ENCODE data around the gene ZBTB11. TPM values are rescaled to one million over a fixed set of nuclear protein-coding genes. Genes with fewer than 3 reads are reported as not detected.
"Not testable (repeated sequence)": the region's sequence is repeated elsewhere in the genome, so short reads cannot be mapped to it uniquely, and the experiment has no call there.

Gene ZBTB11
- total RNA-seq, 3 donors from 2014 or later (not counting 1 experiment from before 2014, with no cell fraction given) = 72.0 to 90.9 (median 83.5) TPM

- ATAC-seq (no peak), DNase-seq (no peak)
- no peaks in the 10 kb centered on the region for H3K9me3 Mint-ChIP-seq
- TF ChIP-seq CTCF (IDR thresholded peaks at IDR 0.05) = no peak
- H3K4me1 Mint-ChIP-seq = no peaks in the 10 kb centered on the region
- no peak overlapping the region for H3K27ac Mint-ChIP-seq
- intact Hi-C loops (cut with micrococcal nuclease) = no loop called here
- Histone ChIP-seq H3K9me3 (ENCODE audit: control insufficient read depth, insufficient read depth, low read length) (no peaks in the 10 kb centered on the region), H3K4me3 (ENCODE audit: low read length) (no peak overlapping the region), H3K36me3 (ENCODE audit: control insufficient read depth, insufficient read depth, low read length) (no peaks in the 10 kb centered on the region), H3K27me3 (ENCODE audit: control insufficient read depth, insufficient read depth, low read length) (no peaks in the 10 kb centered on the region), H3K4me1 (ENCODE audit: control insufficient read depth, insufficient read depth, low read length) (no peaks in the 10 kb centered on the region), H3K27ac (ENCODE audit: low read length) (no peak overlapping the region)
- H3K27me3 Mint-ChIP-seq (ENCODE audit: low read depth in 2 of 2) = no peaks in the 10 kb centered on the region
- no peak overlapping the region for H3K4me3 Mint-ChIP-seq
- no peaks in the 10 kb centered on the region for H3K36me3 Mint-ChIP-seq
- 100% methylated on average over 1 of the region's 2 CpGs for WGBS (ENCODE audit: insufficient coverage)
These were observed 65.9 kb downstream of the ZBTB11 start for GRCh38 chr3:101611023-101611422.

GRCh38 chr3:101605398-101605797, 71.5 kb downstream of the ZBTB11 start:
- H3K4me1 Mint-ChIP-seq; ATAC-seq; DNase-seq; H3K27me3 Mint-ChIP-seq (ENCODE audit: low read depth in 2 of 2); H3K4me3 Mint-ChIP-seq; H3K27ac Mint-ChIP-seq; intact Hi-C loops (cut with micrococcal nuclease); H3K9me3 Mint-ChIP-seq; H3K9me3 ChIP-seq (ENCODE audit: control insufficient read depth, insufficient read depth, low read length); H3K36me3 ChIP-seq (ENCODE audit: control insufficient read depth, insufficient read depth, low read length); H3K27ac ChIP-seq (ENCODE audit: low read length); H3K27me3 ChIP-seq (ENCODE audit: control insufficient read depth, insufficient read depth, low read length); H3K4me3 ChIP-seq (ENCODE audit: low read length); H3K36me3 Mint-ChIP-seq; H3K4me1 ChIP-seq (ENCODE audit: control insufficient read depth, insufficient read depth, low read length): not testable (repeated sequence)
- 79% methylated on average over 10 of the region's 10 CpGs for WGBS (ENCODE audit: insufficient coverage)

DNA sequence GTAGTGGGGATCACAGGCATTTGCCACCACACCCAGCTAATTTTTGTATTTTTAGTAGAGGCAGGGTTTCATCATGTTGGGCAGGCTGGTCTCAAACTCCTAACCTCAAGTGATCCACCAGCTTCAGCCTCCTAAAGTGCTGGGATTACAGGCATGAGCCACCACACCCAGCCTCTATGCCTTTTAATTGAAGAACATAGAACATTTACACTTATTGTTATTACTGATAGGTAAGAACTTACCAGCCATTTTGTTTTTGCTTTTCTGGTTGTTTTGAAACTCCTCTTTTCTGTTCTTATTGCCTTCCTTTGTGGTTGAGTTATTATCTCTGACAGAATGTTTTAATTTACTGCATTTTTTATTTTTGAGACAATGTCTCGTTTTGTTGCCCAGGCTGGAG, 73.7 kb downstream of the ZBTB11 start:
- intact Hi-C loops (cut with micrococcal nuclease) = no loop called here
- WGBS (ENCODE audit: insufficient coverage) = 93% methylated on average over 1 of the region's 1 CpG

DNA sequence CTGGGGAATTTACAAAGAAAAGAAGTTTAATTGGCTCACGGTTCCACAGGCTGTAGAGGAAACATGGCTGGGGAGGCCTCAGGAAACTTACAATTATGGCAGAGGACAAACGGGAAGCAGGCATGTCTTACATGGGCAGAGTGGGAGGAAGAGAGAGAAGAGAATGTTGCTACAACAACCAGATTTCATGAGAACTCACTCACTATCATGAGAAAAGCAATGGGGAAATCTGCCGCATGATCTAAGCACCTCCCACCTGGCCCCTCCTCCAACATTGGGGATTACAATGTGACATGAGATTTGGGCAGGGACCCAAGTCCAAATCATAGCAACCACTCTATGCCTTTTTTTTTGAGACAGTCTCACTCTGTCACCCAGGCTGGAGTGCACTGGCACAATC, 74.2 kb downstream of the ZBTB11 start:
- Histone ChIP-seq H3K4me3 (ENCODE audit: low read length) (no peak overlapping the region), H3K27me3 (ENCODE audit: control insufficient read depth, insufficient read depth, low read length) (no peaks in the 10 kb centered on the region), H3K27ac (ENCODE audit: low read length) (no peak overlapping the region), H3K9me3 (ENCODE audit: control insufficient read depth, insufficient read depth, low read length) (no peaks in the 10 kb centered on the region), H3K36me3 (ENCODE audit: control insufficient read depth, insufficient read depth, low read length) (peaks cover 3% of the 10 kb centered on the region), H3K4me1 (ENCODE audit: control insufficient read depth, insufficient read depth, low read length) (no peaks in the 10 kb centered on the region)
- DNase-seq = no peak
- ATAC-seq = no peak
- intact Hi-C loops (cut with micrococcal nuclease) = no loop called here
- no peak overlapping the region for H3K4me3 Mint-ChIP-seq
- 95% methylated on average over 3 of the region's 3 CpGs for WGBS (ENCODE audit: insufficient coverage)
- H3K36me3 Mint-ChIP-seq = no peaks in the 10 kb centered on the region
- H3K27me3 Mint-ChIP-seq (ENCODE audit: low read depth in 2 of 2) = no peaks in the 10 kb centered on the region
- TF ChIP-seq CTCF (IDR thresholded peaks at IDR 0.05) = no peak
- H3K4me1 Mint-ChIP-seq = no peaks in the 10 kb centered on the region
- H3K9me3 Mint-ChIP-seq = no peaks in the 10 kb centered on the region
- H3K27ac Mint-ChIP-seq = no peak overlapping the region

More for the DNA sequence above, 73.7 kb downstream of the ZBTB11 start:
- Mint-ChIP-seq H3K4me1 (no peaks in the 10 kb centered on the region), H3K9me3 (no peaks in the 10 kb centered on the region), H3K36me3 (no peaks in the 10 kb centered on the region), H3K27me3 (ENCODE audit: low read depth in 2 of 2) (no peaks in the 10 kb centered on the region), H3K4me3 (no peak overlapping the region), H3K27ac (no peak overlapping the region)
- Histone ChIP-seq H3K27ac (ENCODE audit: low read length) (no peak overlapping the region), H3K4me3 (ENCODE audit: low read length) (no peak overlapping the region), H3K4me1 (ENCODE audit: control insufficient read depth, insufficient read depth, low read length) (no peaks in the 10 kb centered on the region), H3K36me3 (ENCODE audit: control insufficient read depth, insufficient read depth, low read length) (no peaks in the 10 kb centered on the region), H3K27me3 (ENCODE audit: control insufficient read depth, insufficient read depth, low read length) (no peaks in the 10 kb centered on the region), H3K9me3 (ENCODE audit: control insufficient read depth, insufficient read depth, low read length) (no peaks in the 10 kb centered on the region)
- ATAC-seq (no peak), DNase-seq (no peak)
- TF ChIP-seq CTCF (IDR thresholded peaks at IDR 0.05) = no peak

Other genes with a start within 250 kb of the ZBTB11 start
- 10 to 100 TPM; 41.4 to 60.6 (median 52.7) TPM for gene SENP7, start 163.9 kb downstream of the ZBTB11 start, total RNA-seq
- gene TRMT10C, start 115.3 kb downstream of the ZBTB11 start, total RNA-seq = 10 to 100 TPM; 18.4 to 19.1 (median 19.0) TPM
- gene PCNP, start 103.0 kb downstream of the ZBTB11 start, total RNA-seq = 100 to 1,000 TPM; 119 to 132 (median 124) TPM
- 100 to 1,000 TPM; 660 to 850 (median 763) TPM for gene RPL24, start 9.6 kb upstream of the ZBTB11 start, total RNA-seq
- gene CEP97, start 47.5 kb upstream of the ZBTB11 start, total RNA-seq = 10 to 100 TPM in 1 of 3 donors, 1 to 10 TPM in 2; 8.5 to 11.0 (median 9.4) TPM
- 10 to 100 TPM; 17.0 to 27.1 (median 21.1) TPM for gene NXPE3, start 102.1 kb upstream of the ZBTB11 start, total RNA-seq
- gene NFKBIZ, start 172.4 kb upstream of the ZBTB11 start, total RNA-seq = 100 to 1,000 TPM; 510 to 811 (median 774) TPM

Data from natural killer cell (primary cell).